ENCODE data around the gene GRK2. TPM values are rescaled to one million over a fixed set of nuclear protein-coding genes. Genes with fewer than 3 reads are reported as not detected.

The GRK2 gene
- total RNA-seq, 1 donor from 2014 or later = 30.0 TPM

DNA sequence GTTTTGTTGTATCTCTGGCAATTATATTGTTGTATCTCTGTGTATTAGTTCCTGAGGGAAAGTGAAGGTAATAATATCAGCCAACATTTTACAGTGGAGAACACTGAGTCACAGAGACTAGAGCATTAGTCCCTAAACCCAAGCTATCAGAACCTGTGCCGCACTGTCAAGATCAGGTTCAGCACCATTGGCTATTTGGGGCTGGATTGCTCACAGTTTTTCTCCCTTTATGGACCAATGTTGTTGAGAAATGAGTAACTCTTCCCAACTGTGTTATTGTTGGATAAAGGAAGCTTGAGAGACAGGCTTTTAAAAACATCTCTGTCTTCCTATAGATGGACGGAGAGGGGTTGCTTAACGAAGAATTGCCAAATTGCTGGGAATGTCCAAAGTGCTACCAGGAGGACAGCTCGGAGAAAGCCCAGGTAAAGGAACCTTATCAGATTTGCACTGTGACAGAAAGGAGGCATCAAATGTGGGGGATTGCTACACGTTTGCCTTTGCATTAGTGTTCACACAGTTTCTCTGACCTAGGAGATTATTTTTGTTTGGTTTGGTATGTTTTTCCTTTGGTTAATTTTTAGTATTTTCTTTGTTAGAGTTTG is 18.2 kb upstream of the GRK2 start:
- Mint-ChIP-seq H3K4me1 (peaks cover 1% of the 10 kb centered on the region), H3K36me3 (peaks cover 47% of the 10 kb centered on the region), H3K27ac (no peak overlapping the region), H3K9me3 (no peaks in the 10 kb centered on the region), H3K4me3 (no peak overlapping the region), H3K27me3 (ENCODE audit: insufficient read depth, low read depth) (no peaks in the 10 kb centered on the region)
- TF ChIP-seq EZH2phosphoT487 (IDR thresholded peaks at IDR 0.05) (no peak), EZH2 (IDR thresholded peaks at IDR 0.05) (no peak)
- TF ChIP-seq, protein P1, sequence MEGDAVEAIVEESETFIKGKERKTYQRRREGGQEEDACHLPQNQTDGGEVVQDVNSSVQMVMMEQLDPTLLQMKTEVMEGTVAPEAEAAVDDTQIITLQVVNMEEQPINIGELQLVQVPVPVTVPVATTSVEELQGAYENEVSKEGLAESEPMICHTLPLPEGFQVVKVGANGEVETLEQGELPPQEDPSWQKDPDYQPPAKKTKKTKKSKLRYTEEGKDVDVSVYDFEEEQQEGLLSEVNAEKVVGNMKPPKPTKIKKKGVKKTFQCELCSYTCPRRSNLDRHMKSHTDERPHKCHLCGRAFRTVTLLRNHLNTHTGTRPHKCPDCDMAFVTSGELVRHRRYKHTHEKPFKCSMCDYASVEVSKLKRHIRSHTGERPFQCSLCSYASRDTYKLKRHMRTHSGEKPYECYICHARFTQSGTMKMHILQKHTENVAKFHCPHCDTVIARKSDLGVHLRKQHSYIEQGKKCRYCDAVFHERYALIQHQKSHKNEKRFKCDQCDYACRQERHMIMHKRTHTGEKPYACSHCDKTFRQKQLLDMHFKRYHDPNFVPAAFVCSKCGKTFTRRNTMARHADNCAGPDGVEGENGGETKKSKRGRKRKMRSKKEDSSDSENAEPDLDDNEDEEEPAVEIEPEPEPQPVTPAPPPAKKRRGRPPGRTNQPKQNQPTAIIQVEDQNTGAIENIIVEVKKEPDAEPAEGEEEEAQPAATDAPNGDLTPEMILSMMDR (IDR thresholded peaks at IDR 0.05) = no peak
- H4K20me1 ChIP-seq (ENCODE audit: low read depth) = peaks cover 41% of the 10 kb centered on the region
- no peaks in the 10 kb centered on the region for H3K9me3 ChIP-seq (ENCODE audit: low read depth)
- peaks cover 29% of the 10 kb centered on the region for H3K36me3 ChIP-seq
- H3K27ac ChIP-seq = no peak overlapping the region
- H3K4me2 ChIP-seq = no peak overlapping the region
- peaks cover 23% of the 10 kb centered on the region for H3K79me2 ChIP-seq (ENCODE audit: low read depth)
- H3K4me1 ChIP-seq = no peaks in the 10 kb centered on the region
- peaks cover 46% of the 10 kb centered on the region for H3F3A ChIP-seq (ENCODE audit: low read depth)
- H3K4me3 ChIP-seq = no peak overlapping the region
- no peak overlapping the region for H3K9ac ChIP-seq
- no peak overlapping the region for H2AFZ ChIP-seq (replicated peaks)
- no peak for DNase-seq (ENCODE audit: low spot score)
- no peaks in the 10 kb centered on the region for H3K27me3 ChIP-seq

DNA sequence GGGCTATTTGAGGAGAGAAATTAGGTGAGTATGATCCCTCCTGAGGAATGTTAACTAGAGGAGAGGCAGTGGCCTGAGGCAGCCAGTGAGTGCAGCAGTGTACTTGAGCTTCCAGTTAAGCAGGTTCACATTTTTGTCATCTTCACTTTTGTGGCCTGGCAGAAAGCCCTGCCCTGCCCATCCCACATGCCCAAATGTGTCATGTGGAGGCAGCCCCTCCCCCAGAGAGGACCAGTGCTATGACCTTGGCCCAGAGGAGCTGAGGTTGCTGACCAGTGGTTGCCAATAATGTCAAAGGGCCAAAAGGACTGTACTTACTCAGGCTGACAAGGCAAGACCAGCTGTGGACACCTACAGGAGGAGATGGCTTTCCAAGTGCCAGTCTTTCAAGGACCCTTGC is 17.6 kb upstream of the GRK2 start:
- Histone ChIP-seq H3K27ac (no peak overlapping the region), H3K4me3 (no peak overlapping the region), H3K79me2 (ENCODE audit: low read depth) (peaks cover 17% of the 10 kb centered on the region), H3F3A (ENCODE audit: low read depth) (peaks cover 47% of the 10 kb centered on the region), H3K27me3 (no peaks in the 10 kb centered on the region), H4K20me1 (ENCODE audit: low read depth) (peaks cover 38% of the 10 kb centered on the region), H3K4me2 (no peak overlapping the region), H3K9ac (no peak overlapping the region), H3K36me3 (peaks cover 30% of the 10 kb centered on the region), H3K4me1 (no peaks in the 10 kb centered on the region), H2AFZ (replicated peaks) (no peak overlapping the region), H3K9me3 (ENCODE audit: low read depth) (no peaks in the 10 kb centered on the region)
- Mint-ChIP-seq H3K27me3 (ENCODE audit: insufficient read depth, low read depth) (no peaks in the 10 kb centered on the region), H3K36me3 (peaks cover 46% of the 10 kb centered on the region), H3K27ac (no peak overlapping the region), H3K4me1 (no peaks in the 10 kb centered on the region), H3K9me3 (no peaks in the 10 kb centered on the region), H3K4me3 (no peak overlapping the region)
- no peak for DNase-seq (ENCODE audit: low spot score)
- TF ChIP-seq, protein P1 (IDR thresholded peaks at IDR 0.05) = no peak
- TF ChIP-seq EZH2 (IDR thresholded peaks at IDR 0.05) (no peak), EZH2phosphoT487 (IDR thresholded peaks at IDR 0.05) (no peak)

DNA sequence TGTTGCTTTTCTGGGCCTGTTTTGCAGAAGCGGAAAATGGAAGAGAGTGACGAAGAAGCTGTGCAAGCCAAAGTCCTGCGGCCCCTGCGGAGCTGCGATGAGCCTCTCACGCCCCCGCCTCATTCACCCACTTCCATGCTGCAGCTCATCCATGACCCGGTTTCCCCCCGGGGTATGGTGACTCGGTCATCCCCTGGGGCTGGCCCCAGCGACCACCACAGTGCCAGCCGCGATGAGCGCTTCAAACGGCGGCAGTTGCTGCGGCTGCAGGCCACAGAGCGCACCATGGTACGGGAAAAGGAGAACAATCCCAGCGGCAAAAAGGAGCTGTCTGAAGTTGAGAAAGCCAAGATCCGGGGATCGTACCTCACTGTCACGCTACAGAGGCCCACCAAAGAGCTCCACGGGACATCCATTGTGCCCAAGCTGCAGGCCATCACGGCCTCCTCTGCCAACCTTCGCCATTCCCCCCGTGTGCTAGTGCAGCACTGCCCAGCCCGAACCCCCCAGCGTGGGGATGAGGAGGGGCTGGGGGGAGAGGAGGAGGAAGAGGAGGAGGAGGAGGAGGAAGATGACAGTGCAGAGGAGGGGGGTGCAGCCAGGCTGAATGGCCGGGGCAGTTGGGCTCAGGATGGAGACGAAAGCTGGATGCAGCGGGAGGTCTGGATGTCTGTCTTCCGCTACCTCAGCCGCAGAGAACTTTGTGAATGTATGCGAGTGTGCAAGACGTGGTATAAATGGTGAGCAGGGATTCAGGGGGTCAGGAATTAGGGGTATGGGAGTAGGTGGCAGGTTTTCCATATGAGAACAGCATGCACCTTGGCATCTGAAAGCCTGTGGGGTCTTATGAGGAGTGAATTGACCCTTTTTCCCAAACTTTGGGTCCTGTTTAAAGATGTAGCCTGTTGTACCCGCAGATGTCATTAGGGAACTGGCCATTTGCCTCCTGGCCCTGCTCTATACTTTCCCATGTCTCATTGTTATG is 15.9 kb upstream of the GRK2 start:
- Histone ChIP-seq H3K79me2 (ENCODE audit: low read depth) (peaks cover 7% of the 10 kb centered on the region), H4K20me1 (ENCODE audit: low read depth) (peaks cover 35% of the 10 kb centered on the region), H3K27me3 (no peaks in the 10 kb centered on the region), H3K27ac (no peak overlapping the region), H3K4me2 (no peak overlapping the region), H3K36me3 (peaks cover 24% of the 10 kb centered on the region), H3K9ac (no peak overlapping the region), H3F3A (ENCODE audit: low read depth) (peaks cover 35% of the 10 kb centered on the region), H3K4me1 (no peaks in the 10 kb centered on the region), H3K9me3 (ENCODE audit: low read depth) (no peaks in the 10 kb centered on the region), H2AFZ (replicated peaks) (no peak overlapping the region), H3K4me3 (no peak overlapping the region)
- no peak for DNase-seq (ENCODE audit: low spot score)
- Mint-ChIP-seq H3K27ac (no peak overlapping the region), H3K9me3 (no peaks in the 10 kb centered on the region), H3K36me3 (peaks cover 43% of the 10 kb centered on the region), H3K4me1 (no peaks in the 10 kb centered on the region), H3K27me3 (ENCODE audit: insufficient read depth, low read depth) (peaks cover 2% of the 10 kb centered on the region), H3K4me3 (no peak overlapping the region)
- TF ChIP-seq EZH2 (IDR thresholded peaks at IDR 0.05) = no peak

Data from neural progenitor cell (in vitro differentiated cells).